GM12878 (cell line): Measurements from ENCODE around the gene COL16A1.

Source experiments
- BRCA1 ChIP-seq: IDR thresholded peaks from 2 replicates; pipeline ENCODE4 v1.6.1; 2011; ENCODE audit warnings: low read depth, low read length, improper control_type of control experiment
- CBX5 ChIP-seq: sonication (generic); IDR thresholded peaks from 2 replicates; pipeline ENCODE4 v1.6.1; 2016; ENCODE audit warnings: low read depth, moderate library complexity, mild to moderate bottlenecking, inconsistent platforms
- CTCF ChIP-seq, 3 experiments: IDR thresholded peaks in 2 of 3; conservative IDR thresholded peaks in 1 of 3; 2 replicates each; pipeline ENCODE4 v1.5.1; 2011; ENCODE audit warnings: low read depth in 3 of 3, low read length in 3 of 3, mild to moderate bottlenecking in 3 of 3, control low read depth in 2 of 3, moderate library complexity in 2 of 3, inconsistent platforms in 1 of 3, mixed read lengths in 1 of 3; ENCODE audit not compliant: control insufficient read depth in 2 of 3, insufficient read depth in 1 of 3; ENCODE audit errors: extremely low read depth in 1 of 3
- EP300 ChIP-seq, 2 experiments: fragments of 150-350 bp in 1 of 2; IDR thresholded peaks; 2 replicates each; pipeline ENCODE4 v1.6.1; 2011 to 2012; ENCODE audit warnings: low read depth in 2 of 2, low read length in 2 of 2, borderline replicate concordance in 1 of 2, improper control_type of control experiment in 1 of 2, inconsistent platforms in 1 of 2; ENCODE audit not compliant: control insufficient read depth in 1 of 2
- FOXM1 ChIP-seq: IDR thresholded peaks from 2 replicates; pipeline ENCODE4 v1.6.1; 2012; ENCODE audit warnings: low read depth, mild to moderate bottlenecking, inconsistent platforms, low read length, moderate library complexity
- TAF1 ChIP-seq: IDR thresholded peaks from 2 replicates; pipeline ENCODE4 v1.6.1; 2011; ENCODE audit warnings: mild to moderate bottlenecking, low read depth, low read length, borderline replicate concordance
- YY1 ChIP-seq: IDR thresholded peaks from 2 replicates; pipeline ENCODE4 v1.6.1; 2011; ENCODE audit warnings: low read depth, mild to moderate bottlenecking, low read length
- ZBTB33 ChIP-seq: fragments of 450-650 bp; IDR thresholded peaks from 2 replicates; pipeline ENCODE4 v1.6.1; 2017; ENCODE audit warnings: mild to moderate bottlenecking

GRCh38 chr1:31666263-31666963, 37.4 kb downstream of the COL16A1 start:
- no peak; a peak in 1 of 6 replicates for TF ChIP-seq CTCF (IDR thresholded peaks at IDR 0.05 in 2 of 3, conservative IDR thresholded peaks at IDR 0.05 in 1 of 3; ENCODE audit: control insufficient read depth in 2 of 3, extremely low read depth in 1 of 3, insufficient read depth in 1 of 3, low read depth in 3 of 3, low read length in 3 of 3)
- TF ChIP-seq ZBTB33, result no peak
- no peak for TF ChIP-seq FOXM1
- TF ChIP-seq EP300 (IDR thresholded peaks at IDR 0.05; ENCODE audit: borderline replicate concordance in 1 of 2, control insufficient read depth in 1 of 2, low read depth in 2 of 2, low read length in 2 of 2), result no peak
- TF ChIP-seq BRCA1, result no peak
- no peak for TF ChIP-seq CBX5
- TF ChIP-seq YY1, result 0 out of 2 replicates have a peak, but pooled peaks have one; percentile 22
- TF ChIP-seq TAF1, result no peak
